HepG2 (cell line): ENCODE results near the gene ZC3H8. TPM values are rescaled to one million over a fixed set of nuclear protein-coding genes. Genes with fewer than 3 reads are reported as not detected.
A peak's percentile ranks its signal among the peaks of the same experiment; 100 is the strongest.

Source experiments
- CBX1 ChIP-seq: IDR thresholded peaks from one replicate; pipeline ENCODE4 v1.6.1; 2016; ENCODE audit warnings: antibody characterized with exemption, low read depth
- JUND ChIP-seq: sonication (generic); formaldehyde crosslinking; IDR thresholded peaks from 2 replicates; pipeline ENCODE4 v1.8.0; 2022; ENCODE audit warnings: mild to moderate bottlenecking, missing genetic modification reagents
- NBN ChIP-seq: fragments of 450-650 bp; conservative IDR thresholded peaks from 2 replicates; pipeline ENCODE4 v1.6.1; 2017
- NPAS2 ChIP-seq: sonication (generic); formaldehyde crosslinking; IDR thresholded peaks from 2 replicates; pipeline ENCODE4 v1.8.0; 2022; ENCODE audit warnings: mild to moderate bottlenecking, missing genetic modification reagents, borderline replicate concordance
- PATZ1 ChIP-seq: sonication (generic); formaldehyde crosslinking; IDR thresholded peaks from 2 replicates; pipeline ENCODE4 v1.4.0; 2020; ENCODE audit warnings: missing genetic modification reagents
- PHF5A ChIP-seq: IDR thresholded peaks from one replicate; pipeline ENCODE4 v1.6.1; 2018; ENCODE audit warnings: low read depth, missing genetic modification reagents; ENCODE audit not compliant: unreplicated experiment
- PRPF4 ChIP-seq: fragments of 200-400 bp; formaldehyde crosslinking; IDR thresholded peaks from 2 replicates; pipeline ENCODE4 v1.6.1; 2016; ENCODE audit warnings: low read length, low read depth; ENCODE audit not compliant: poor library complexity, severe bottlenecking
- SMC3 ChIP-seq: IDR thresholded peaks from 2 replicates; pipeline ENCODE4 v1.6.1; 2011; ENCODE audit warnings: low read length, improper control_type of control experiment
- THAP9 ChIP-seq: sonication (generic); formaldehyde crosslinking; IDR thresholded peaks from 2 replicates; pipeline ENCODE4; 2020; ENCODE audit warnings: missing genetic modification reagents, mild to moderate bottlenecking, borderline replicate concordance
- YEATS2 ChIP-seq: sonication (generic); formaldehyde crosslinking; IDR thresholded peaks from 2 replicates; pipeline ENCODE4 v1.4.0; 2020; ENCODE audit warnings: missing genetic modification reagents, borderline replicate concordance
- ZBTB33 ChIP-seq: sonication (generic); formaldehyde crosslinking; IDR thresholded peaks from 2 replicates; pipeline ENCODE4 v1.4.0; 2020; ENCODE audit warnings: missing genetic modification reagents
- ZBTB46 ChIP-seq: sonication (generic); formaldehyde crosslinking; IDR thresholded peaks from 2 replicates; pipeline ENCODE4 v1.4.0; 2020; ENCODE audit warnings: mild to moderate bottlenecking, missing genetic modification reagents, borderline replicate concordance
- ZNF232 ChIP-seq: sonication (generic); formaldehyde crosslinking; IDR thresholded peaks from 2 replicates; pipeline ENCODE4 v1.4.0; 2020; ENCODE audit warnings: missing genetic modification reagents, borderline replicate concordance
- ZNF281 ChIP-seq: sonication (generic); formaldehyde crosslinking; IDR thresholded peaks from 2 replicates; pipeline ENCODE4 v1.4.0; 2020; ENCODE audit warnings: missing genetic modification reagents, borderline replicate concordance
- ZNF296 ChIP-seq: sonication (generic); formaldehyde crosslinking; conservative IDR thresholded peaks from 2 replicates; pipeline ENCODE4 v1.5.0; 2020; ENCODE audit warnings: mild to moderate bottlenecking, missing genetic modification reagents
- ZNF354B ChIP-seq: sonication (generic); formaldehyde crosslinking; IDR thresholded peaks from 2 replicates; pipeline ENCODE4 v1.8.0; 2022; ENCODE audit warnings: mild to moderate bottlenecking, missing genetic modification reagents
- ZSCAN20 ChIP-seq: sonication (generic); formaldehyde crosslinking; IDR thresholded peaks from 2 replicates; pipeline ENCODE4 v1.4.0; 2020; ENCODE audit warnings: missing genetic modification reagents, mild to moderate bottlenecking, borderline replicate concordance
- polyA plus RNA-seq, 8 experiments: library from polyadenylated mRNA; depleted of rRNA in 3 of 8; stranded (reverse) in 7 of 8; unstranded in 1 of 8; fragments of >200 nt; fragmentation: Illumina TruSeq in 4 of 8; extraction: Trizol in 4 of 8; gene quantifications; 2 replicates each; pipeline versions ENCODE4 v1.2.1 to v1.2.3, GENCODE V29; 2011 to 2016; ENCODE audit warnings: low read depth in 4 of 8, missing spikeins in 1 of 8, mixed read lengths in 1 of 8; ENCODE audit not compliant: insufficient read depth in 1 of 8
- total RNA-seq, 5 experiments: library from RNA; depleted of rRNA; stranded (reverse); fragments of >200 nt; fragmentation: Illumina TruSeq; extraction: Trizol; gene quantifications; 2 replicates each; pipeline ENCODE4 v1.2.3, GENCODE V29; 2016; ENCODE audit warnings: low read depth in 1 of 5

Gene ZC3H8
- total and polyA plus RNA-seq, 2 of the 13 experiments (the other 11 are each of a cell fraction or from before 2014, with no cell fraction given), result 4.5 to 17.0 TPM

GRCh38 chr2:112259509-112260294 is 4.9 kb upstream of the ZC3H8 start (continued):
- TF ChIP-seq ZNF281, result peak; percentile 9; the same call in 1 of the 2 replicates
- TF ChIP-seq ZSCAN20 (CRISPR knock-in tag), result no peak
- TF ChIP-seq PRPF4, result no peak
- TF ChIP-seq JUND (CRISPR knock-in tag), result no peak
- peak; percentile 47 for TF ChIP-seq PHF5A
- TF ChIP-seq CBX1, result no peak
- peak; percentile 63; the same call in 1 of the 2 replicates for TF ChIP-seq THAP9 (CRISPR knock-in tag)
- no peak for TF ChIP-seq NBN
- TF ChIP-seq YEATS2, result no peak
- TF ChIP-seq SMC3, result peak; percentile 98
- TF ChIP-seq NPAS2 (CRISPR knock-in tag), result no peak
- 0 out of 2 replicates have a peak, but pooled peaks have one; percentile 30 for TF ChIP-seq PATZ1 (CRISPR knock-in tag)
- TF ChIP-seq ZBTB33 (CRISPR knock-in tag), result peak; percentile 61
- TF ChIP-seq ZBTB46 (CRISPR knock-in tag), result no peak
- TF ChIP-seq ZNF354B (CRISPR knock-in tag), result no peak
- no peak for TF ChIP-seq ZNF296
- peak; percentile 68; the same call in 1 of the 2 replicates for TF ChIP-seq ZNF232 (CRISPR knock-in tag)
